Osteocyte (in vitro differentiated cells): ENCODE measurements around the gene KDM7A. TPM values are rescaled to one million over a fixed set of nuclear protein-coding genes. Genes with fewer than 3 reads are reported as not detected.

Experiments used
- DNase-seq: peaks from one replicate; pipeline ENCODE4 v3.0.0; 2021; ENCODE audit warnings: mixed read lengths; ENCODE audit not compliant: unreplicated experiment; ENCODE audit errors: extremely low spot score
- H3K27ac Mint-ChIP-seq: one replicate; pipeline ENCODE4 v1.8.0; 2021; ENCODE audit warnings: mild to moderate bottlenecking, mixed read lengths; ENCODE audit not compliant: unreplicated experiment
- H3K27me3 Mint-ChIP-seq: one replicate; pipeline ENCODE4 v1.8.0; 2021; ENCODE audit warnings: mixed read lengths; ENCODE audit not compliant: unreplicated experiment
- H3K36me3 Mint-ChIP-seq: one replicate; pipeline ENCODE4 v1.8.0; 2021; ENCODE audit warnings: mixed read lengths; ENCODE audit not compliant: unreplicated experiment
- H3K4me1 Mint-ChIP-seq: one replicate; pipeline ENCODE4 v1.8.0; 2021; ENCODE audit warnings: mixed read lengths; ENCODE audit not compliant: unreplicated experiment
- H3K4me3 Mint-ChIP-seq: one replicate; pipeline ENCODE4 v1.8.0; 2021; ENCODE audit warnings: mild to moderate bottlenecking, moderate library complexity, mixed read lengths; ENCODE audit not compliant: unreplicated experiment
- H3K9me3 Mint-ChIP-seq: one replicate; pipeline ENCODE4 v1.8.0; 2021; ENCODE audit warnings: mixed read lengths; ENCODE audit not compliant: unreplicated experiment
- long read RNA-seq: library from polyadenylated mRNA; unstranded; transcript quantifications from one replicate; pipeline ENCODE4 v2.0.0, GENCODE V29; 2021
- total RNA-seq: library from RNA; stranded (reverse); gene quantifications from 2 replicates; pipeline ENCODE4 v1.2.1, GENCODE V29; 2021
- TF ChIP-seq, protein P1 (sequence below): fragments of 200-600 bp; sonication (generic); IDR thresholded peaks from 2 replicates; pipeline ENCODE4 v1.5.0; 2021; ENCODE audit warnings: antibody characterized with exemption, mild to moderate bottlenecking, moderate library complexity

The KDM7A gene, protein sequence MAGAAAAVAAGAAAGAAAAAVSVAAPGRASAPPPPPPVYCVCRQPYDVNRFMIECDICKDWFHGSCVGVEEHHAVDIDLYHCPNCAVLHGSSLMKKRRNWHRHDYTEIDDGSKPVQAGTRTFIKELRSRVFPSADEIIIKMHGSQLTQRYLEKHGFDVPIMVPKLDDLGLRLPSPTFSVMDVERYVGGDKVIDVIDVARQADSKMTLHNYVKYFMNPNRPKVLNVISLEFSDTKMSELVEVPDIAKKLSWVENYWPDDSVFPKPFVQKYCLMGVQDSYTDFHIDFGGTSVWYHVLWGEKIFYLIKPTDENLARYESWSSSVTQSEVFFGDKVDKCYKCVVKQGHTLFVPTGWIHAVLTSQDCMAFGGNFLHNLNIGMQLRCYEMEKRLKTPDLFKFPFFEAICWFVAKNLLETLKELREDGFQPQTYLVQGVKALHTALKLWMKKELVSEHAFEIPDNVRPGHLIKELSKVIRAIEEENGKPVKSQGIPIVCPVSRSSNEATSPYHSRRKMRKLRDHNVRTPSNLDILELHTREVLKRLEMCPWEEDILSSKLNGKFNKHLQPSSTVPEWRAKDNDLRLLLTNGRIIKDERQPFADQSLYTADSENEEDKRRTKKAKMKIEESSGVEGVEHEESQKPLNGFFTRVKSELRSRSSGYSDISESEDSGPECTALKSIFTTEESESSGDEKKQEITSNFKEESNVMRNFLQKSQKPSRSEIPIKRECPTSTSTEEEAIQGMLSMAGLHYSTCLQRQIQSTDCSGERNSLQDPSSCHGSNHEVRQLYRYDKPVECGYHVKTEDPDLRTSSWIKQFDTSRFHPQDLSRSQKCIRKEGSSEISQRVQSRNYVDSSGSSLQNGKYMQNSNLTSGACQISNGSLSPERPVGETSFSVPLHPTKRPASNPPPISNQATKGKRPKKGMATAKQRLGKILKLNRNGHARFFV
- total RNA-seq, result 7.2 and 8.8 TPM in 2 replicates
- long read RNA-seq, partial matches to known transcripts, result 2 of 6 reads
- long read RNA-seq, other reads (novel, unspliced or antisense), result 4 of 6 reads

DNA sequence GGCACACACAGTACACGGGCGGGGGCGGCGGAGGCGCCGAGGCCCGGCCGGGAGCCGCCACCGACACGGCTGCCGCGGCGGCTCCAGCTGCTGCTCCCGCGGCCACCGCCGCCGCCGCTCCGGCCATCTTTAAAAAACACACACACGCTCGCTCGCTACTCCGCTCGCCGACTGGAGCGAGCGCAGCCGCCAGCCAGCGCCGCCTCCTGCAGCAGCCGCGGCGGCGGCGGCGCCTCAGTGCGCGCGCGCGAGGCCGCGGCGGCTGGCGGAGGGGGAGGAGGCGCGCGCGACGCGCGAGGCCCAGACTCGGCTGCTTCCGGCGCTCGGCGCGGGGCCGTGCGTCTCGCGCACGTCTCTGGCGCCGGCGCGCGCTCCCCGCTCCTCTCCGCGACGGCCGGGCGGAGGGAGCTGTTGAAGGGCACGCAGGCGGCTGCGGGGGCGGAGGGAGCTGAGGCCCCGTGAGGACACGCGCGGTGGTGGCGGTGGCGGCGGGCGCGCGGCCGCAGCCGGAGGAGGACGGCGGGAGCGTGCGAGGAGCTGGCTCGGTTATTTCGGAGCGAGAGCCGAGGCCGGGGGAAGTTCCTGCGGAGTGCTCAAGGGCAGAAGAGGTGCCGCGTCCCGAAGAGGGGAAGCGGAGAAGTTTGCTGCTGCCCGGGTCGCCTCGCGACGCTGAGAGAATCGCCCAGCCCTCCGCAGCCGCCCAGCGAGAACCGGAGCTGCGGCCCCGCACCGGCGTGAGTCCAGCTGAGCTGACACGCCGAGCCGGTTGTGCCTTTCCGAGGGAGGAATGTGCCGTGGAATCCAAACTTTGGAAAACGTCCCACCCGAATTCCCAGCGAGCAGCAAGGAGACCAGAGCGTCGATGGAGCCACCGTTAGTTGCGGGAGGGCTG lies at the start of gene KDM7A:
Gene KDM7A (minus strand): TSS at position 173 of the 892 bp plus-strand sequence. CDS start 46 bp downstream, at position 127.
- H3K36me3 Mint-ChIP-seq, result no peaks in the 10 kb centered on the region
- H3K9me3 Mint-ChIP-seq, result no peaks in the 10 kb centered on the region
- peaks cover 16% of the 10 kb centered on the region for H3K4me1 Mint-ChIP-seq
- TF ChIP-seq, protein P1, sequence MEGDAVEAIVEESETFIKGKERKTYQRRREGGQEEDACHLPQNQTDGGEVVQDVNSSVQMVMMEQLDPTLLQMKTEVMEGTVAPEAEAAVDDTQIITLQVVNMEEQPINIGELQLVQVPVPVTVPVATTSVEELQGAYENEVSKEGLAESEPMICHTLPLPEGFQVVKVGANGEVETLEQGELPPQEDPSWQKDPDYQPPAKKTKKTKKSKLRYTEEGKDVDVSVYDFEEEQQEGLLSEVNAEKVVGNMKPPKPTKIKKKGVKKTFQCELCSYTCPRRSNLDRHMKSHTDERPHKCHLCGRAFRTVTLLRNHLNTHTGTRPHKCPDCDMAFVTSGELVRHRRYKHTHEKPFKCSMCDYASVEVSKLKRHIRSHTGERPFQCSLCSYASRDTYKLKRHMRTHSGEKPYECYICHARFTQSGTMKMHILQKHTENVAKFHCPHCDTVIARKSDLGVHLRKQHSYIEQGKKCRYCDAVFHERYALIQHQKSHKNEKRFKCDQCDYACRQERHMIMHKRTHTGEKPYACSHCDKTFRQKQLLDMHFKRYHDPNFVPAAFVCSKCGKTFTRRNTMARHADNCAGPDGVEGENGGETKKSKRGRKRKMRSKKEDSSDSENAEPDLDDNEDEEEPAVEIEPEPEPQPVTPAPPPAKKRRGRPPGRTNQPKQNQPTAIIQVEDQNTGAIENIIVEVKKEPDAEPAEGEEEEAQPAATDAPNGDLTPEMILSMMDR, result no peak
- peak within 1 kb of the TSS; percentile 94 for H3K4me3 Mint-ChIP-seq
- peaks cover 16% of the 10 kb centered on the region for H3K27me3 Mint-ChIP-seq
- DNase-seq, result peak; percentile 97
- H3K27ac Mint-ChIP-seq, result peak within 1 kb of the TSS; percentile 96

DNA sequence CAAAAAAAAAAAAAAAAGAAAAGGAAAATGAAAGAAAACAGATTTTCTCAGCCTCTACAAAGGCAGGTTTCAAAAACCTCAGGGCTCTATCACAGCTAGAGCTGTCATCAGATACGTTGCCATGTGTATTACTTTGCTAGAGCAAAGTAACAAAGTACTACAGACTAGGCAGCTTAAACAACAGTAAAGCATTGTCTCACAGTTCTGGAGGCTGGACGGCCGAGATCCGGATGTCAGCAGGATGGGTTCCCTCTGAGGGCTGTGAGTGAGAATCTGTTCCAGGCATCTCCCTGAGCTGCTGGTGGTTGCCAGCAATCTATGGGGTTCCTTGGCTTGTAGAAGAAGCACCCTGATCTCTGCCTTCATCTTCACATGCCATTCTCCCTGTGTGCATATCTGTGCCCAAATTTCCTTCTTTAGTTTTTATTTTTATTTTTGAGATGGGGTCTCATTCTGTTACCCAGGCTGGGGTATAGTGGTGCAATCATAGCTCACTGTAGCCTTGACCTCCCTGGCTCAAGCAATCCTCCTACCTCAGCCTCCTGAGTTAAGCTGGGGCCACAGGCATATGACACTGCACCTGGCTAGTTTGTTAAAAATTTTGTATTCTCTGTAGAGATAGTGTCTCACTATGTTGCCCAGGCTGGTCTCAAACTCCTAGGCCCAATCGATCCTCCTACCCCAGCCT lies 48.9 kb upstream of the KDM7A start:
- no peak overlapping the region for H3K4me3 Mint-ChIP-seq
- no peaks in the 10 kb centered on the region for H3K9me3 Mint-ChIP-seq
- DNase-seq, result no peak
- H3K36me3 Mint-ChIP-seq, result no peaks in the 10 kb centered on the region
- H3K4me1 Mint-ChIP-seq, result peaks cover 6% of the 10 kb centered on the region
- peaks cover 25% of the 10 kb centered on the region for H3K27me3 Mint-ChIP-seq
- H3K27ac Mint-ChIP-seq, result no peak overlapping the region
- TF ChIP-seq, protein P1, result no peak

DNA sequence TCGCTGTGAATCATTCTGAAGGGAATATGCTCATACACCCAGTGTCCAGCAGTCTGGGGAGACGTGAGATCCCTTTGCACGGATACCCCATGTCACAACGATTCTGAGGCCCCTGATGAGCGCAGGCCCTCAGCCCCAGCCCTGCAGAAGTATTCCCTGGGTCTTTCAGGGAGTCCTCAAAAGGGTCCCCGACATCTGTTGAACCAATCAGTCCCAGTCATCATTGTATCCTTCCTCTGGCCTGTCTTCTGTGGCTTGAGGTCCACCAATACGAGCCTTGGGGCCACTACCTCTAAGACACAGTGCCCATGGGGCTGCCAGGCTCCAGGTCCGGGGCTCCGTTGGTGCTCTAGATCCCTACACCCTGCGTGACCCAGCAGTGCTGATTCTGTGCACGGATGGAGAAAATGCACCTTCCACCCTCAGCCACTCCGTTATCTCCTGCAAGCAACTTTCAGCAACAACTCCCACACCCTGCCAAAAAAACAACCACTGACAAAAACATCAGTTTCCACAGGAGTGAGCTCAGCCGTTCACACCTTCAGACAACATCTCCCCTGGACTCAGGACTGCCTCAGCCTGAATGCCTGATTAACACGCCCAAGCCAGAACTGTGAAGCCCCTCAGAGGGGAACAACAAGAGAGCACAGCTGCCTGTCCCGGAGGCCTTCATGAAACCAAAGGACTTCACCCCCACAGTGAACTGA lies 46.9 kb upstream of the KDM7A start:
- no peak overlapping the region for H3K4me3 Mint-ChIP-seq
- no peak overlapping the region for H3K27ac Mint-ChIP-seq
- peaks cover 4% of the 10 kb centered on the region for H3K4me1 Mint-ChIP-seq

DNA sequence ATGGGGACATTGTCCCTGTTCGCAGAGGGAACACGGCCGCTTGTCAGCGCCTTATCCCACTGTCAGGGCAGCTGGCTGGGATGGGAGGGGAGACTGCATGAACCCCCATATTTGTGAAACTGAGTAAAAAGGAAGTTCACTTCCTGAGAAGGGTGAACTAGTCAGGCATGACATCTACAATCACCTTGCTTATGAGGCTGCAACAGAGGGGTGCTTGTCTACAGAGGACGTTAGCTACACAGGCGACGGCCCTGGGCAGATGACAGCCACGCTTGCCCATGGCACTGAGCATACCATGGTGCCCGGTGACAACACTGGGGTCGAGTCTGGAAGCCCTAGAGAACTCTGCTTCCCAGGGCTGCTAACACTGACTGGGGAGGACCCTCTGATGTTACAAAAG lies 46.0 kb upstream of the KDM7A start:
- H3K9me3 Mint-ChIP-seq, result no peaks in the 10 kb centered on the region
- no peak overlapping the region for H3K27ac Mint-ChIP-seq
- no peak overlapping the region for H3K4me3 Mint-ChIP-seq

More for the DNA sequence above, 46.9 kb upstream of the KDM7A start:
- Mint-ChIP-seq H3K9me3 (no peaks in the 10 kb centered on the region), H3K27me3 (peaks cover 18% of the 10 kb centered on the region), H3K36me3 (no peaks in the 10 kb centered on the region)
- TF ChIP-seq, protein P1, result no peak
- DNase-seq, result no peak

More for the DNA sequence above, 46.0 kb upstream of the KDM7A start:
- Mint-ChIP-seq H3K4me1 (peaks cover 8% of the 10 kb centered on the region), H3K27me3 (peaks cover 15% of the 10 kb centered on the region), H3K36me3 (no peaks in the 10 kb centered on the region)
- no peak for DNase-seq
- TF ChIP-seq, protein P1, result no peak
